ENCODE results near the gene BAX.
A peak's percentile ranks its signal among the peaks of the same experiment; 100 is the strongest.
"Not testable (repeated sequence)": the region's sequence is repeated elsewhere in the genome, so short reads cannot be mapped to it uniquely, and the experiment has no call there.

The BAX gene

DNA sequence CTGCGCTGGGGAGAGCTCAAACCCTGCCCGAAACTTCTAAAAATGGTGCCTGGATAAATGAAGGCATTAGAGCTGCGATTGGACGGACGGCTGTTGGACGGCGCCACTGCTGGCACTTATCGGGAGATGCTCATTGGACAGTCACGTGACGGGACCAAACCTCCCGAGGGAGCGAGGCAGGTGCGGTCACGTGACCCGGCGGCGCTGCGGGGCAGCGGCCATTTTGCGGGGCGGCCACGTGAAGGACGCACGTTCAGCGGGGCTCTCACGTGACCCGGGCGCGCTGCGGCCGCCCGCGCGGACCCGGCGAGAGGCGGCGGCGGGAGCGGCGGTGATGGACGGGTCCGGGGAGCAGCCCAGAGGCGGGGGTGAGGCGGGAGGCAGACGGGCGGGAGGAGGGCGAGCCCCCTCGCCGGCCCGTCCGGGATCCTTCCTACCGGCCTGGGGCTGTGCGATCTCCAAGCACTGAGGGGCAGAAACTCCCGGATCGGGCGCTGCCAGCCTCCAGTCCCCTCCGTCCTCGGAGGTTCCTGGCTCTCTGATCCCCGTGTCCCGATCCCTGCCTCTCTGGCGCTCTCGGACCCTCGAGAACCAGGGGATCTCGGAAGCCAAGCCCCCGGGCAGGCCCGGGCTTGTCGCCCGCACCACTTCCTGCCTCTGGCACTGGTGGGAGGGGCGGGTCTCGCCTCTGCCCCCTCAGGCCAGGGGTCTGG is at the start of gene BAX:
BAX (plus strand) TSS at position 281 of the 713 bp plus-strand sequence; CDS start at position 335, 54 bp downstream.
- DNase-seq, result peak; percentile 86

DNA sequence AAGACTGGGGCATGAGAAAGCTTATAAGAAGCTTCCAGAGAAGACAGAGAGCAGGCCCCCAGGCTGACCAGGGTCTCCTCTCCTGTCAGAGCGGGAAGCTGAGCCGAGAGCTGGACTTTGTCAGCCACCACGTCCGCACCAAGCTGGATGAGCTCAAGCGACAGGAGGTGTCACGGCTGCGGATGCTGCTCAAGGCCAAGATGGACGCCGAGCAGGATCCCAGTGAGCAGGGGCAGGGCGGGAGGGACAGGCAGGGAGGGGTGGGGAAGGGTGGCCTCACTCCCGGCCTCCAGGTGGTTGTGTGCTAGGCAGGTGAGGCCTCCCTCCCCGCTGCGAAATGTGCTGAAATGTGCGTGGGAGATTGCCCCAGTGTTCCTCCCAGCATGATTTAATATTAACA is 49.0 kb upstream of the BAX start:
- DNase-seq, result no peak

DNA sequence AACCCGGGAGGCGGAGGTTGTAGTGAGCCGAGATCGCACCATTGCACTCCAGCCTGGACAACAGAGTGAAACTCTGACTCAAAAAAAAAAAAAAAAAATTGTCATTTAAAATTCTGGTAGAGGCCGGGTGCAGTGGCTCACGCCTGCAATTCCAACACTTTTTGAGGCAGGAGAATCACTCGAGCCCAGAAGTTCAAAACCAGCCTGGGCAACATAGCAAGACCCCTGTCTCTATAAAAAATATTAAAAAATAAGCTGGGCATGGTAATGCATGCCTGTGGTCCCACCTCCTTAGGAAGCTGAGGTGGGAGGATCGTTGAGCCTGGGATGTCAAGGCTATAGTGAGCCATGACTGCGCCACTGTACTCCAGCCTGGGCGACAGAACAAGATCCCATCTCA is 48.4 kb upstream of the BAX start:
- no peak for DNase-seq

DNA sequence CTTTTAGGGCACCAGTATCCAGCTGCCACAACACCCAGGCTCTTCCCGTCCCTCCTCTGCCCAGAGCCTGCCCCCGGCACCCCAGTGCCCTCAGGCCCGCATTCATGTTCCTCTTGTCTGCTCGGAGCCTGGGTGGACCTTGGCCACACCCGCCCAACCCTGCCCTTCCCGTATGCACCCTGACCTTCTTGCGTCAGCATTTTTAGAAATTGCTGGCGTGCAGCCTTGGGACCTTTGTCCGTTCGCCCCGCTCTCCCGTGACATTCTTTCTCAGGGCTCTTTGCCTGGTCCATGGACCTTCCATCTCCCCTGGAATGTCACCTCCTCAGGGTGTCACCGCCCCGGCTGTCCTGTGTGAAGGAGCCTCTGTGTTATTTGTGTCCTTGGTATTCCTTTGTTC is 47.0 kb upstream of the BAX start:
- no peak for DNase-seq

DNA sequence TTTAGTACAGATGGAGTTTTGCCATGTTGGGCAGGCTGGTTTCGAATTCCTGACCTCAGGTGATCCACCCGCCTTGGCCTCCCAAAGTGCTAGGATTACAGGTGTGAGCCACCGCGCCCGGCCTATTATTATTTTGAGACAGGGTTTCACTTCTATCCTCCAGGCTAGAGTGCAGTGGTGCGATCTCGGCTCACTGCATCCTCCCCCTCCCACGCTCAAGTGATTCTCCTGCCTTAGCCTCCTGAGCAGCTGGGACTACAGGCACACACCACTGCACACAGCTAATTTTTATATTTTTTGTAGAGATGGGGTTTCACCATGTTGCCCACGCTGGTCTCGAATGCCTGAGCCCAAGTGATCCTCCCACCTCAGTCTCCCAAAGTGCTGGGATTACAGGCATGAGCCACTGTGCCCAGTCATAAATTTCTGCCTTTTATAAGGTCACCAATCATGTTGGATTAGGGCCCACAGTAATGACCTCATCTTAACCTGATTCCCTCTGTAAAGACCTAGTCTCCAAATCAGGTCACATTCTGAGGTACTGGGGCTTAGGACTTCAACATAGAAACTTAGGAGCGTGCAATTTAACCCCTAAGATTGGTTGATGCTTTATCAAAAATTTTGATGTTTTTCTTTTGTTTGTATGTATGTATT is 45.1 kb upstream of the BAX start:
- not testable (repeated sequence) for DNase-seq

DNA sequence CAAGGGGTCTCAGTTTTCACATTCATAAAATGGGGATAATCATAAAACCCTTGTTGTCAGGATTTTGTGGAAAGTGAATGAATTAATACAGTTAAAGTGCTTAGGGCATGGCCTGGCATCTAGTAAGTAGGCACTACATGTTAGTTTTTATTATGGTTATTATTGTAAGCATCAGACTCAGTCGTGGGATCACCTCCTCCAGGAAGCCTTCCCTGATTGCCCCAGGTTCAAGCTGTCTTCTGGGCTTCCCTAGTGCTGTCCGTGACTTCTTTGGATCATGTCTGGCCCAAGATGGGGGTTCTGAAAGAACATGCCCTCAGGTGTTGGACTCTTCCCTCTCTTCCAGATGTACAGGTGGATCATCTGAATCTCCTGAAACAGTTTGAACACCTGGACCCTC is 43.9 kb upstream of the BAX start:
- no peak for DNase-seq

DNA sequence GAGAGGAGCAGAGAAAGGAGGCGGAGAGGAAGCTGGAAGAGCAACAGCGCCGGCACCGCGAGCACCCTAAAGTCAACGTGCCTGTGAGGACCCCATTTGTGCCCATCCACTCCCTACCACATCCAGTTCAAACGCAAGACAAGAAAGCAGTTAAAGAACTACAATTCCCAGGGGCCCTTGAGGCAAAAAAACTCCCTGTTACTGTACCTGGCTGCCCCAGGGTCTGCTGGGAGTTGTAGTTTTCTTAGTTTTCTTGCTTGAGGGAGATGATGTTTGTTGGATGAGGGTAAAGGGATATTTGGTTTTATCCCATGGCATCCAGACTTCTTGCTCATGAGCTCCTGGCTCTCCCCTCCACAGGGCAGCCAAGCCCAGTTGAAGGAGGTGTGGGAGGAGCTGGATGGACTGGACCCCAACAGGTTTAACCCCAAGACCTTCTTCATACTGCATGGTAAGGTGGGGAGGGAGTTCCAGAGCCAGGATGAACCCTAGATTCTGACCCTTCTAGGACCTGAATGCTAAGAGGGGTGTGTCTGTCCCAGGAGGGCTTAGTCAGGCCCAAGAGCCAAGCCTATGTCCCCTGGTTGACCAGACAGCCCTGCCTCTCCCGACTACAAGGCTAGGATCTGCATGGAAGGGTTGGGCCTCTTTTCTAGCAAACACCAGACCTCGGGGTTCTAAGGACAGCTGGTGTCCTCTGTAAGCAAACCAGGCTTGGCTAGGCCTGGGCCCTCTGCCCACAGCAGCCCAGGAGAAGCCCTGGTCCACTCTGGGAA is 41.4 kb upstream of the BAX start:
- no peak for DNase-seq

DNA sequence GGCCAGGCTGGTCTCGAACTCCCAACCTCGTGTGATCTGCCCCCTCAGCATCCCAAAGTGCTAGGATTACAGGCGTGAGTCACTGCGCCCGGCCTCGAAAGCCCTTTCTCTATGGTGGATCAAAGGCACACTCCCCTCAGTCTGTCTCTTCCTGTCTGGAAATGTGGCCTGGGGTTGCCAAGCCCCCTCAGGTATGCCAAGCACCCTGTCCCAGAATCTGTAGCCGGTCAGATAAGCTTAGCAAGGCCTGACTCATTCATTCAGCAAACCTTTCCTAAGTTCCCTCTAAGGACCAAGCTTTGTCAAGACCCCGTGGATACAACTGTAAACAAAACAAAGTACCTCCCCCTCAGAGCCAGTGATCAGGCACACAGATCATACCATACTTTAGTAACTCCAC is 40.5 kb upstream of the BAX start:
- no peak for DNase-seq

DNA sequence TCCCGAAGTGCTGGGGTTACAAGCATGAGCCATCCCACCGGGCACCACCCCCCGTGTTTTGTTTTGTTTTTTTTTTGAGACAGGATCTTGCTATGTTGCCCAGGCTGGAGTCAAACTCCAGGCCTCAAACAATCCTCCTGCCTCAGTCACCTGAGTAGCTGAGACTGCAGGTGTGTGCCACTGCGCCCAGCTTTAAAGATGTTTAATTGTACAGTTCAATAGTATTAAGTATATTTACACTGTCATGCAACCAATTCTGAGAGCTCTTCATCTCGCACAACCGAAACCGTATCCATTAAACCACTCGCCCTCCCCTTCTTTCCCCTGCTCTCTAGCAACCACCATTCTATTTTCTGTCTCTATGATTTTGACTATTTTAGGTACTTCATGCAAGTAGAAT is 38.9 kb upstream of the BAX start:
- DNase-seq, result no peak

DNA sequence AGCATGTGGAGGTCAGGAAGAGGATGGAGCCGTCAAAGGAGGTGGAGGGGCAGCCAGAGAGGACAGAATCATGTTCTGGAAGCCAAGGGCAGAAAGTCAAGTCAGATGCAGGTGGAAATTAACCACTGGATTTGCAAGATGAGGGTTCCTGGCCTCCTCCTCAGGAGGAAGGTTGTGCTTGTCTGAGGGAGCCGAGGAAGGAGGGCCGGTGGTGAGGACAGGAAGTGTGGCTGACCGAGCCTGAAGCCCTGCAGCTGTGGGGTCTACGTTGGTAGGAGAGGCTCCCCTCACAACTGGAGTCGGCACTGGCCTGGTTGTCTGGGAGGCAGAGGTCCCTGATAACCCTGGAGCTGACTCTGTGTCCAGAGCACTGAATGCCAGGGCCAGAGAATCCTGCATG is 36.6 kb upstream of the BAX start:
- DNase-seq, result no peak

DNA sequence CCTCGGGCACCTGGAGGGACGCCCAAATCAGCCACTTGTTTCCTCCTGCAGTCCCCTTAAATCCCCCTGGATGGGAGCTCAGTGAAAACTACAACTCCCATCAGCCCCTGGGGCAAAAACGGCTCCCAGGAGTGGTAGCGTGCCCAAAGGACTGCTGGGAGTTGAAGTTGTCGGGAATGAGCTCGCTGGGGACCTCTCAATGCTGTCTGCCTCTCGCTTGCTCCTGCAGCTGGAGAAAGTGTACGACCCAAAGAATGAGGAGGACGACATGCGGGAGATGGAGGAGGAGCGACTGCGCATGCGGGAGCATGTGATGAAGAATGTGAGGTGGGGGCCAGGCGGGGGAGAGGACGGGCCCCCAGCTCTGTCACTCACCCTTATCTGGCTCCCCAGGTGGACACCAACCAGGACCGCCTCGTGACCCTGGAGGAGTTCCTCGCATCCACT is 35.9 kb upstream of the BAX start:
- DNase-seq, result no peak

DNA sequence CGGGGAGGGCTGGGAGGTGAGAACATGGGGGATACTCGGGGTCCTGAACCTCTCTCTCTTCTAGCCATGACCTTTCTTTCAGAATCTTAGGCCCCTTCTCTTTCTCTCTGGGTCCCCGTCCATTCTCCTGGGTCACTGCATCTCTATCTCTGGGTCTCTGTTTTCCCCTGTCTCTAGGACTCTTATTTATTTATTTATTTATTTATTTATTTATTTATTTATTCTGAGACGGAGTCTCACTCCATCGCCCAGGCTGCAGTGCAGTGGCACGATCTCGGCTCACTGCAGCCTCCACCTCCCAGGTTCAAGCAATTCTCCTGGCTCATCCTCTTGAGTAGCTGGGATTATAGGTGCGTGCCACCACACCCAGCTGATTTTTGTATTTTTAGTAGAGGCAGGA is 35.4 kb upstream of the BAX start:
- not testable (repeated sequence) for DNase-seq

DNA sequence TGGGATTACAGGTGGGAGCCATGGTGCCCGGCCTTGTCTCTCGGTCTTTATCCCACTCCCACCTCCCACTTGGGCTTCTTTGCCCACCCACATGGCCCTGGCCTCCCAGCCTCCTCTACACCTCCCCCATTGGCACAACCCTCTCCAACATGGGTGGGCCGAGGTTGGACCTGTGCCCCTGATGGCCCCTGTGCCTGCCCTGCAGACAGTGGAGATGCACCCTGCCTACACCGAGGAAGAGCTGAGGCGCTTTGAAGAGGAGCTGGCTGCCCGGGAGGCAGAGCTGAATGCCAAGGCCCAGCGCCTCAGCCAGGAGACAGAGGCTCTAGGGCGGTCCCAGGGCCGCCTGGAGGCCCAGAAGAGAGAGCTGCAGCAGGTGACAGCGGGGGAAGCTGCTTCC is 33.7 kb upstream of the BAX start:
- DNase-seq, result no peak

DNA sequence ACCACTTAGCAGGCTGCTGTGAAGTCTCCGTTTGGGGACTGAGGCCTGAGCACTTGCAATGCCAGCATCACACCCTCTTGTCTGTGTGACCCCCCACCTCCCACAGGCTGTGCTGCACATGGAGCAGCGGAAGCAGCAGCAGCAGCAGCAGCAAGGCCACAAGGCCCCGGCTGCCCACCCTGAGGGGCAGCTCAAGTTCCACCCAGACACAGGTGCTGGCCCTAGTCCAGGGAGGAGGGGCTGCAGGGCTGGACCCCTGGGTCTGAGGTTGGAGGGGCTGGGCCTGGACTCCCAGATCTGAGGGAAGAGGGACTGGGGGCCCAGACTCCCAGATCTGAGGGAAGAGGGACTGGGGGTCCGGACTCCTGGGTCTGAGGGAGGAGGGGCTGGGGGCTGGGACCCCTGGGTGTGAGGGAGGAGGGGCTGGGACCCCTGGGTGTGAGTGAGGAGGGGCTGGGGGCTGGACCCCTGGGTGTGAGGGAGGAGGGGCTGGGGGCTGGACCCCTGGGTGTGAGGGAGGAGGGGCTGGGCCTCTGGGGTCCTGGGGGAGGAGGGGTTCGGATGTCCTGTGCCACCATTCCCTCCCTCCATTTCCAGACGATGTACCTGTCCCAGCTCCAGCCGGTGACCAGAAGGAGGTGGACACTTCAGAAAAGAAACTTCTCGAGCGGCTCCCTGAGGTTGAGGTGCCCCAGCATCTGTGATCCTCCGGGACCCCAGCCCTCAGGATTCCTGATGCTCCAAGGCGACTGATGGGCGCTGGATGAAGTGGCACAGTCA is 32.8 kb upstream of the BAX start:
- no peak for DNase-seq

DNA sequence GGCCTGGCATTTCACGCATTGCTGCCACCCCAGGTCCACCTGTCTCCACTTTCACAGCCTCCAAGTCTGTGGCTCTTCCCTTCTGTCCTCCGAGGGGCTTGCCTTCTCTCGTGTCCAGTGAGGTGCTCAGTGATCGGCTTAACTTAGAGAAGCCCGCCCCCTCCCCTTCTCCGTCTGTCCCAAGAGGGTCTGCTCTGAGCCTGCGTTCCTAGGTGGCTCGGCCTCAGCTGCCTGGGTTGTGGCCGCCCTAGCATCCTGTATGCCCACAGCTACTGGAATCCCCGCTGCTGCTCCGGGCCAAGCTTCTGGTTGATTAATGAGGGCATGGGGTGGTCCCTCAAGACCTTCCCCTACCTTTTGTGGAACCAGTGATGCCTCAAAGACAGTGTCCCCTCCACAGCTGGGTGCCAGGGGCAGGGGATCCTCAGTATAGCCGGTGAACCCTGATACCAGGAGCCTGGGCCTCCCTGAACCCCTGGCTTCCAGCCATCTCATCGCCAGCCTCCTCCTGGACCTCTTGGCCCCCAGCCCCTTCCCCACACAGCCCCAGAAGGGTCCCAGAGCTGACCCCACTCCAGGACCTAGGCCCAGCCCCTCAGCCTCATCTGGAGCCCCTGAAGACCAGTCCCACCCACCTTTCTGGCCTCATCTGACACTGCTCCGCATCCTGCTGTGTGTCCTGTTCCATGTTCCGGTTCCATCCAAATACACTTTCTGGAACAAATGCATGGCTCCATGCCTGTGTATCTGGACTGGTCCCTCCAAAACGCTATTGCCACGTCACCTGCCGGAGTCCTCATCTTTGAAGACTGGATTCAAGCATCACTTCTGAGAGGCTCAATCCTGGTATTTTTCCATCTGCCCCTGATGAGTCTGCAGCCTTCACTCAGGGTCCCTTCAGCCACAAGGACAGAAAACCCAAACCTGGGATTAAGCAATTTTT is 31.9 kb upstream of the BAX start:
- DNase-seq, result no peak

DNA sequence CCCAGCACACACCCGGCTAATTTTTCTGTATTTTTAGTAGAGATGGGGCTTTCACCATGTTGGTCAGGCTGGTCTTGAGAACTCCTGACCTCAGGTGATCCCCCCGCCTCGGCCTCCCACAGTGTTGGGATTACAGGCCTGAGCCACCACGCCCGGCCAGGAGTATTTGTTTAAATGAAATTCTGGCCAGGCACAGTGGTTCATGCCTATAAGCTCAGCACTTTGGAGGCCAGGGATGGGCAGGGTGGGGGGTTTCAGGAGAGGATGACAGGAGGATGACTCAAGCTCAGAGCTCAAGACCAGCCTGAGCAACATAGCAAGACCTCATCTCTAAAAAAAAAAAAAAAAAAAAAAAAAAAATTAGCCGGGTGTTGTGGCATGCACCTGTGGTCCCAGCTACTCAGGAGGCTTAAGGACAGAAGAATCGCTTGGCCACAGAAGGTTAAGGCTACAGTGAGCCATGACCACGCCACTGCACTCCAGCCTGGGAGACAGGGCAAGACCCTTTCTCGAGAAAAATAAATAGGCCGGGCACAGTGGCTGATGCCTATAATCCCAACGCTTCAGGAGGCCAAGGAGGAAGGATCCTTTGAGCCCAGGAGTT is 29.3 kb upstream of the BAX start:
- DNase-seq, result no peak

DNA sequence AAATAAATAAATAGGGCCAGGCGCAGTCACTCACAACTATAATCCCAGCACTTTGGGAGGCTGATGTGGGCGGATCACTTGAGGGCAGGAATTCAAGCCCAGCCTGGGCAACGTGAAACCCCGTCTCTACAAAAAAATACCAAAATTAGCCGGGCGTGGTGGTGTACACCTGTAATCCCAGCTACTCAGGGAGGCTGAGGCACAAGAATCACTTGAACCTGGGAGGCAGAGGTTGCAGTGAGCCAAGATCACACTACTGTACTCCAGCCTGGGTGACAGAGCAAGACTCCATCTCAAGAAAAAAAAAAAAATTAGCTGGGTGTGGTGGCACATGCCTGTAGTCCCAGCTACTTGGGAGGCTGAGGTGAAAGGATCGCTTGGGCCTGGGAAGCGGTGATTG is 28.8 kb upstream of the BAX start:
- DNase-seq, result not testable (repeated sequence)

DNA sequence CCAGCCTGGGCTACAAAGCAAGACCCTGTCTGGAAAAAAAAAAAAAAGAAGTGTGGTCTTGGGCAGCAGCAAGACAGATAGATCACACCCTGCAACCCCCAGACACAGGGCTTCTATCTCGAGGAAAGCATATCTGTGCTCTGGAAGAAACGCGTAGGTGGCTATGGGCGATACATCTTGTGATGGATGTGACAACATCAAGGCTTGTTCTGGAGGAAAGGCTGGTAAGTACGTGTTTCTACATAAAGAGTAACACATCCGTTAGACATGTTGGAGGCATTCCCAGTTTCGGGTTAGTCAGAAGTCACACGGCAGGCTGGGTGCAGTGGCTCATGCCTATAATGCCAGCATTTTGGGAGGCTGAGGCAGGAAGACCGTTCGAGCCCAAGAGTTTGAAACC is 27.8 kb upstream of the BAX start:
- no peak for DNase-seq

DNA sequence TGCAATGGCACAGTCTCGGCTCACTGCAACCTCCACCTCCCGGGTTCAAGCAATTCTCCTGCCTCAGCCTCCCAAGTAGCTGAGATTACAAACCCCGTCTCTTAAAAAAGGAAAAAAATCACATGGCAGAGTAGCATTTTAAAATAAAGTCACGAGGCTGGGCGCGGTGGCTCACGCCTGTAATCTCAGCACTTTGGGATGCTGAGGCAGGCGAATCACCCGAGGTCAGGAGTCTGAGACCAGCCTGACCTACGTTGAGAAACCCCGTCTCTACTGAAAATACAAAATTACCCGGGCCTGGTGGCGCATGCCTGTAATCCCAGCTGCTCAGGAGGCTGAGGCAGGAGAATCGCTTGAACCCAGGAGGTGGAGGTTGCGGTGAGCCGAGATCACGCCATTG is 27.0 kb upstream of the BAX start:
- not testable (repeated sequence) for DNase-seq

DNA sequence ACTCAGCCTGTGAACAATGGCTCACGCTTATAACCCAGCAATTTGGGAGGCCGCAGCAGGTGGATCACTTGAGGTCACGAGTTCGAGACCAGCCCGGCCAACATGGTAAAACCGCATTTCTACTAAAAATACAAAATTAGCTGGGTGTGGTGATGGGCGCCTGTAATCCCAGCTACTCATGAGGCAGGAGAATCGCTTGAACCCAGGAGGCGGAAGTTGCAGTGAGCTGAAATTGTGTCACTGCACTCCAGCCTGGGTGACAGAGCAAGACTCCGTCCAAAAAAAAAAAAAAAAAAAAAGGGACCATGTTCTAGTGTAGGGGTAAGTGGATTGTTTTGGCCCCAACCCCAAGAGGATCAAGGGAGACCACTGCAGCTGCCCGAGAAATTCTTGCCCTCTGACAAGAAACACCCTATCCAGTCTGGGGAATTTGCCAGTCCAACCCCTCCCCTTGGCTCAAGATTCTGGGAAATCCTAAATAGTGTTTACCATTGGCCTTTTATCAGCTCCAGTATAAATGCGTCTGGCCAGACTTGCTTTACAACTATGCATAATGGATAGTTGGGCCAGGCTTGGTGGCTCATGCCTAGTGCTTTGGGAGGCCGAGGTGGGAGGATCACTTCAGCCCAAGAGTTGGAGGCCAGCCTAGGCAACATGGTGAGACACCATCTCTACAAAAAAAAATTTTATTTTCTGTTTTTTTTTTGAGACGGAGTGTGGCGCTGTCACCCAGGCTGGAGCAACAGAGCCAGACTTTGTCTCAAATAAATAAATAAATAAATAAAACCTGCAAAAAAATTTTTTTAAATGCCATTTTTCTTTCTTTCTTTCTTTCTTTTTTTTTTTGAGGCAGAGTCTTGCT is 26.3 kb upstream of the BAX start:
- no peak for DNase-seq
